ENCODE measurements around the gene VAMP2. TPM values are rescaled to one million over a fixed set of nuclear protein-coding genes. Genes with fewer than 3 reads are reported as not detected.

VAMP2 gene
- total and polyA plus RNA-seq, 2 donors: 7.4 to 73.9 TPM

DNA sequence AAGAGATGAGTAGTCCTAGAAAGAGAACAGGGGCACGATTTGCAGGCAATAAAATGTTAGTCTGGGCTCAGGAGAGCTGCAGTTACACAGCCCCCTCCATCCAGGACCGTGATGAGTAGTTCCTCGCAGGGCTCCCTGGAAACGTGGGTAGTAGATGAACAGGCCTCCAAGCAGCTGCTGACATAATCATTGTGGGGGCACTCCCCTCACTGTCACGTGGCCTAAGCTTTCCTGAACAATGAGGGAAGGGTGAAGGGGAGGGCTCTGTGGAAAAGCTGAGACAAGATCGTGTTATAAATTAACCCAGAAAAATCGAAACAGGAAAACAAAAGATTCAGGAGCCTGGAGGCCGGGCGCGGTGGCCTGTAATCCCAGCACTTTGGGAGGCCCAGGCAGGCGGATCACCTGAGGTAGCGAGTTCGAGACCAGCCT is 9.2 kb downstream of the VAMP2 start:
- 53% methylated on average over 13 of the region's 13 CpGs for WGBS
- peak in 1 of 9 donors; percentile 35 for DNase-seq (ENCODE audit: low read depth in 6 of 9, low spot score in 9 of 9)
- peaks cover 0 to 3% of the 10 kb centered on the region in 2 donors for H3K9me3 ChIP-seq (ENCODE audit: control insufficient read depth in 2 of 2, insufficient read depth in 1 of 2, low read length in 1 of 2)
- no peaks in the 10 kb centered on the region for H3K27me3 ChIP-seq (ENCODE audit: control insufficient read depth in 2 of 2, insufficient read depth in 1 of 2, low read length in 1 of 2)
- peak overlapping the region in 1 of 2 donors; percentile 53 for H3K4me3 ChIP-seq (ENCODE audit: low read length in 2 of 2)
- H3K27ac ChIP-seq (ENCODE audit: low read depth in 1 of 2, low read length in 1 of 2): peak overlapping the region; percentile 91 to 94
- H3K4me1 ChIP-seq (ENCODE audit: control insufficient read depth in 2 of 2, insufficient read depth in 2 of 2, low read length in 2 of 2): peaks cover 43 to 73% of the 10 kb centered on the region in 2 donors
- H3K36me3 ChIP-seq (ENCODE audit: control insufficient read depth in 2 of 2, insufficient read depth in 2 of 2, low read length in 1 of 2): peaks cover 17 to 20% of the 10 kb centered on the region in 2 donors

DNA sequence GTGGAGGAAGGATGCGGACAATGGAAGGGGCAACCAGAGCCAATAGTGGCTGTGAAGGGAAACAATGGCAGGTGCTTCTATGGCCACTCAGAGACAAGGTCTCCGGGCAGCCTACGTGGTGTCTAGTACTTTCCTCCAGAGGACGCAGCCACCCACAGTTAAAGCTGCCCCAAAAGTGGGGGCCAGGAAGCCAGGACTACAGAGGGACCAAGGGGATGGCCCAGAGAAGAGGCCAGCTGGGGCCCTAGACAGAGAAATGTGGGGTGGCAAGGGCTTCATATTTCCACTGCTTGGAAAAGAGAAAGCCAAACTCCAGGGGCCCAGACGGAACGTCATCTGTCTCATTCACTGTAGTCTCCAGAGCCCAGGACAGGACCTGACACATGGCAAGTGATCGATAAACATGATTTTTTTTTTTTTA is 9.7 kb downstream of the VAMP2 start:
- DNase-seq (ENCODE audit: low read depth in 6 of 9, low spot score in 9 of 9): no peak
- Histone ChIP-seq H3K4me3 (ENCODE audit: low read length in 2 of 2) (no peak overlapping the region), H3K27ac (ENCODE audit: low read depth in 1 of 2, low read length in 1 of 2) (peak overlapping the region; percentile 74 to 94), H3K4me1 (ENCODE audit: control insufficient read depth in 2 of 2, insufficient read depth in 2 of 2, low read length in 2 of 2) (peaks cover 40 to 68% of the 10 kb centered on the region in 2 donors), H3K36me3 (ENCODE audit: control insufficient read depth in 2 of 2, insufficient read depth in 2 of 2, low read length in 1 of 2) (peaks cover 21 to 22% of the 10 kb centered on the region in 2 donors), H3K27me3 (ENCODE audit: control insufficient read depth in 2 of 2, insufficient read depth in 1 of 2, low read length in 1 of 2) (no peaks in the 10 kb centered on the region), H3K9me3 (ENCODE audit: control insufficient read depth in 2 of 2, insufficient read depth in 1 of 2, low read length in 1 of 2) (peaks cover 0 to 3% of the 10 kb centered on the region in 2 donors)
- WGBS: 96% methylated on average over 7 of the region's 7 CpGs

GRCh38 chr17:8152112-8152775 is 10.5 kb downstream of the VAMP2 start, which contains the start of gene PER1:
Gene PER1 (minus strand): TSS chr17:8152404. CDS start chr17:8150706, 1,698 bp downstream.
- Histone ChIP-seq H3K4me3 (ENCODE audit: low read length in 2 of 2) (peak within 1 kb of the TSS; percentile 61 to 70), H3K4me1 (ENCODE audit: control insufficient read depth in 2 of 2, insufficient read depth in 2 of 2, low read length in 2 of 2) (peaks cover 40 to 65% of the 10 kb centered on the region in 2 donors), H3K27me3 (ENCODE audit: control insufficient read depth in 2 of 2, insufficient read depth in 1 of 2, low read length in 1 of 2) (no peaks in the 10 kb centered on the region), H3K27ac (ENCODE audit: low read depth in 1 of 2, low read length in 1 of 2) (peak within 1 kb of the TSS; percentile 94), H3K9me3 (ENCODE audit: control insufficient read depth in 2 of 2, insufficient read depth in 1 of 2, low read length in 1 of 2) (peaks cover 0 to 3% of the 10 kb centered on the region in 2 donors), H3K36me3 (ENCODE audit: control insufficient read depth in 2 of 2, insufficient read depth in 2 of 2, low read length in 1 of 2) (peaks cover 28 to 30% of the 10 kb centered on the region in 2 donors)
- peak in 5 of 9 donors; percentile 72 to 87 (median 81) for DNase-seq (ENCODE audit: low read depth in 6 of 9, low spot score in 9 of 9)
- WGBS: 12% methylated on average over 42 of the region's 42 CpGs

DNA sequence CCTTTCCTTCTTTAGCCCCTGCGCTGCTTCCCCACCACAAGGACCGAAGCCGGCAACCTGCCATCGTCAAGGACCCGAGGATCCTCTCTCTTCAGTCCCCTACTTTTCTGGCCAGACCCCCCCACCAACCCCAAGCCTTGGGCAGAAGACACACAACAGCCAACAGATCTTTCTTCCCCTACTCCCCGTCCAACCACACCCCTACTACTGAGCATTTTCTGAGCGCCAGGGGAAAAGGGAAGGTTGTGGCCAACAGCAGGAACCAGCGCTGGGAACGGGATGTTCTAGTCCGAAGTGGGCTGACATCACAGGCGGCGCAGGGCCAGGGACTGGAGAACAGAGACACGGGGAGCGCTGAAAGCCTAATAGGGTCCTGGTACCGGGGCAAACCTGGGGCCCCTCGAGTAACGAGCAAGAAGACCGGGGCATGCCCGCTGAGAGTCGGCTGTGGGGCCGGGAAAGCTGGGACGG is 11.1 kb downstream of the VAMP2 start:
- DNase-seq (ENCODE audit: low read depth in 6 of 9, low spot score in 9 of 9): peak in 2 of 9 donors; percentile 34 to 55
- H3K27ac ChIP-seq (ENCODE audit: low read depth in 1 of 2, low read length in 1 of 2): peak overlapping the region; percentile 94
- H3K27me3 ChIP-seq (ENCODE audit: control insufficient read depth in 2 of 2, insufficient read depth in 1 of 2, low read length in 1 of 2): no peaks in the 10 kb centered on the region
- H3K4me3 ChIP-seq (ENCODE audit: low read length in 2 of 2): peak overlapping the region; percentile 61 to 70
- peaks cover 34 to 36% of the 10 kb centered on the region in 2 donors for H3K36me3 ChIP-seq (ENCODE audit: control insufficient read depth in 2 of 2, insufficient read depth in 2 of 2, low read length in 1 of 2)
- peaks cover 0 to 3% of the 10 kb centered on the region in 2 donors for H3K9me3 ChIP-seq (ENCODE audit: control insufficient read depth in 2 of 2, insufficient read depth in 1 of 2, low read length in 1 of 2)
- peaks cover 37 to 59% of the 10 kb centered on the region in 2 donors for H3K4me1 ChIP-seq (ENCODE audit: control insufficient read depth in 2 of 2, insufficient read depth in 2 of 2, low read length in 2 of 2)
- WGBS: 1% methylated on average over 22 of the region's 22 CpGs

DNA sequence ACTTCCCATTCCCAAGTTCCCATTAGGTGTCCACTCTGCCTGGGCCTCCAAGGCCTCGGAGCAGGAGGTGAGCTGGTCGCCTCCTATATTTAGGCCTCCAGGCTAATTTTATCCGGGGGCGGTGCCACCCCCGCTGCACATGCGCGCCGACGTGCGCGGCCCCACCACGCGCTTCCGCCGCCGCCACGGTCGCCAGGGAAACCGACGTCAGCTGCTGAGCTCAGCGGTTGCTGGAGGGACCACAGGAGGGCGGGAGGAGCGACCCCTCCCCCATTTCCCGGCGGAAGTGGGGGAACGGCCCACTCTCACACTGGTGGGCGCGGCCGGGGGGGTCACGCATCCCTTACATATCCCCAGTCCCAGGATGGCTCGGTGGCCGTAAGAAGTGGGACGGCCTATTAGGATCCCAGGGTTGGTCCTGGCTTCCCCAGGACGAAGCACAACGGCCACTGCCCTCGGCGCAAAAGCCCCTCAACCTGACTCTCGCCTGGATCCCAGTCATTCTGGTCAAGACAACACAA is 11.6 kb downstream of the VAMP2 start:
- DNase-seq (ENCODE audit: low read depth in 6 of 9, low spot score in 9 of 9): peak in 8 of 9 donors; percentile 82 to 94 (median 88)
- peaks cover 39 to 41% of the 10 kb centered on the region in 2 donors for H3K36me3 ChIP-seq (ENCODE audit: control insufficient read depth in 2 of 2, insufficient read depth in 2 of 2, low read length in 1 of 2)
- H3K27me3 ChIP-seq (ENCODE audit: control insufficient read depth in 2 of 2, insufficient read depth in 1 of 2, low read length in 1 of 2): no peaks in the 10 kb centered on the region
- H3K9me3 ChIP-seq (ENCODE audit: control insufficient read depth in 2 of 2, insufficient read depth in 1 of 2, low read length in 1 of 2): peaks cover 0 to 3% of the 10 kb centered on the region in 2 donors
- peak overlapping the region; percentile 94 for H3K27ac ChIP-seq (ENCODE audit: low read depth in 1 of 2, low read length in 1 of 2)
- WGBS: under 1% methylated on average over 38 of the region's 38 CpGs
- peaks cover 37 to 57% of the 10 kb centered on the region in 2 donors for H3K4me1 ChIP-seq (ENCODE audit: control insufficient read depth in 2 of 2, insufficient read depth in 2 of 2, low read length in 2 of 2)
- peak overlapping the region; percentile 61 to 70 for H3K4me3 ChIP-seq (ENCODE audit: low read length in 2 of 2)

- H3K9me3 ChIP-seq (ENCODE audit: control insufficient read depth in 2 of 2, insufficient read depth in 1 of 2, low read length in 1 of 2): peaks cover 0 to 3% of the 10 kb centered on the region in 2 donors
- DNase-seq (ENCODE audit: low read depth in 6 of 9, low spot score in 9 of 9): no peak
- WGBS: 87% methylated on average over 18 of the region's 18 CpGs
- H3K36me3 ChIP-seq (ENCODE audit: control insufficient read depth in 2 of 2, insufficient read depth in 2 of 2, low read length in 1 of 2): peaks cover 46 to 48% of the 10 kb centered on the region in 2 donors
- H3K27me3 ChIP-seq (ENCODE audit: control insufficient read depth in 2 of 2, insufficient read depth in 1 of 2, low read length in 1 of 2): no peaks in the 10 kb centered on the region
- H3K4me3 ChIP-seq (ENCODE audit: low read length in 2 of 2): peak overlapping the region; percentile 61 to 70
- H3K4me1 ChIP-seq (ENCODE audit: control insufficient read depth in 2 of 2, insufficient read depth in 2 of 2, low read length in 2 of 2): peaks cover 32 to 50% of the 10 kb centered on the region in 2 donors
- peak overlapping the region; percentile 47 to 72 for H3K27ac ChIP-seq (ENCODE audit: low read depth in 1 of 2, low read length in 1 of 2)
These were observed 12.3 kb downstream of the VAMP2 start for GRCh38 chr17:8150194-8151119.

DNA sequence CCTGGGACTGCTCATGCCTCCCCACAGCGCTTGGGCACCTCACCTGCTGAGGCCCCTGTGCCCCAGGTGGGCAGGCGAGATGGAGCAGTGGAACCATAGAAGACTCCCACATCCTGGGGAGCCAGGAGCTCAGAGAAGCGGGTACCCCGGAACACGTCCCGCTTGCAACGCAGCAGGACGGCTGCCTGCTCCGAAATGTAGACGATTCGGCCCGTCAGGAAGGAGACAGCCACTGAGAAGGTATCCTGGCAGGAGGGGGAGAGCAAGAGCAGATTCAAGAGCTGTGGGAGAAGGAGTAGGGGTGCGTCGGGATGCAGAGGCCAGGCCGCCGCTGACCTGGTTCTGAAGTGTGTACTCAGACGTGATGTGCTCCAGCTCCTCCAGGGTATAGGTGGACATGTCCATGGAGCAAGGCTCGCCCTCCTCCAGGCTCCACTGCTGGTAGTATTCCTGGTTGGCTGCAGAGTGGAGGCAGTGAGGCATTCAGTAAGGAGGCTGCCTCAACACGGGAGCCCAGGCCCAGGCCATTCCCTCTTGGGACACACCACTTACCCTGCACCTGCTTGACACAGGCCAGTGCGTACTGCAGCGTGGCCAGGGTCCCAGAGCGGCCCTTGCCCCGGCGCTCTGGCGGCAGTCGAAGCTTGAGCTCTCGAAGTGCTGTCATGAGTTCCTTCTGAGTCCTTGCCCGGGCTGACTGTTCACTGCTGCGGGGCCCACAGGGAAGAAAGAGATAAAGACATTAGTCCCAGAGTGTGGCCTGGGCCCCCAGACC is 13.1 kb downstream of the VAMP2 start:
- Histone ChIP-seq H3K36me3 (ENCODE audit: control insufficient read depth in 2 of 2, insufficient read depth in 2 of 2, low read length in 1 of 2) (peaks cover 49 to 50% of the 10 kb centered on the region in 2 donors), H3K27ac (ENCODE audit: low read depth in 1 of 2, low read length in 1 of 2) (no peak overlapping the region), H3K4me3 (ENCODE audit: low read length in 2 of 2) (no peak overlapping the region), H3K4me1 (ENCODE audit: control insufficient read depth in 2 of 2, insufficient read depth in 2 of 2, low read length in 2 of 2) (peaks cover 24 to 42% of the 10 kb centered on the region in 2 donors), H3K9me3 (ENCODE audit: control insufficient read depth in 2 of 2, insufficient read depth in 1 of 2, low read length in 1 of 2) (peaks cover 0 to 3% of the 10 kb centered on the region in 2 donors), H3K27me3 (ENCODE audit: control insufficient read depth in 2 of 2, insufficient read depth in 1 of 2, low read length in 1 of 2) (no peaks in the 10 kb centered on the region)
- 98% methylated on average over 29 of the region's 29 CpGs for WGBS
- no peak for DNase-seq (ENCODE audit: low read depth in 6 of 9, low spot score in 9 of 9)

GRCh38 chr17:8148560-8148959 is 14.2 kb downstream of the VAMP2 start:
- no peak overlapping the region for H3K27ac ChIP-seq (ENCODE audit: low read depth in 1 of 2, low read length in 1 of 2)
- no peak for DNase-seq (ENCODE audit: low read depth in 6 of 9, low spot score in 9 of 9)
- peaks cover 17 to 32% of the 10 kb centered on the region in 2 donors for H3K4me1 ChIP-seq (ENCODE audit: control insufficient read depth in 2 of 2, insufficient read depth in 2 of 2, low read length in 2 of 2)

More at GRCh38 chr17:8148560-8148959, 14.2 kb downstream of the VAMP2 start:
- H3K9me3 ChIP-seq (ENCODE audit: control insufficient read depth in 2 of 2, insufficient read depth in 1 of 2, low read length in 1 of 2): peaks cover 0 to 3% of the 10 kb centered on the region in 2 donors
- peaks cover 59 to 61% of the 10 kb centered on the region in 2 donors for H3K36me3 ChIP-seq (ENCODE audit: control insufficient read depth in 2 of 2, insufficient read depth in 2 of 2, low read length in 1 of 2)
- WGBS: 98% methylated on average over 13 of the region's 13 CpGs
- H3K4me3 ChIP-seq (ENCODE audit: low read length in 2 of 2): no peak overlapping the region
- no peaks in the 10 kb centered on the region for H3K27me3 ChIP-seq (ENCODE audit: control insufficient read depth in 2 of 2, insufficient read depth in 1 of 2, low read length in 1 of 2)
